ENCODE results near the gene ZFYVE19. TPM values are rescaled to one million over a fixed set of nuclear protein-coding genes. Genes with fewer than 3 reads are reported as not detected.
"Not testable (repeated sequence)": the region's sequence is repeated elsewhere in the genome, so short reads cannot be mapped to it uniquely, and the experiment has no call there.

ZFYVE19 gene
- total RNA-seq, 1 donor from 2014 or later: 30.6 TPM

GRCh38 chr15:40847223-40847961 lies 40.5 kb downstream of the ZFYVE19 start:
- peak; percentile 91 for DNase-seq (ENCODE audit: low read depth)

DNA sequence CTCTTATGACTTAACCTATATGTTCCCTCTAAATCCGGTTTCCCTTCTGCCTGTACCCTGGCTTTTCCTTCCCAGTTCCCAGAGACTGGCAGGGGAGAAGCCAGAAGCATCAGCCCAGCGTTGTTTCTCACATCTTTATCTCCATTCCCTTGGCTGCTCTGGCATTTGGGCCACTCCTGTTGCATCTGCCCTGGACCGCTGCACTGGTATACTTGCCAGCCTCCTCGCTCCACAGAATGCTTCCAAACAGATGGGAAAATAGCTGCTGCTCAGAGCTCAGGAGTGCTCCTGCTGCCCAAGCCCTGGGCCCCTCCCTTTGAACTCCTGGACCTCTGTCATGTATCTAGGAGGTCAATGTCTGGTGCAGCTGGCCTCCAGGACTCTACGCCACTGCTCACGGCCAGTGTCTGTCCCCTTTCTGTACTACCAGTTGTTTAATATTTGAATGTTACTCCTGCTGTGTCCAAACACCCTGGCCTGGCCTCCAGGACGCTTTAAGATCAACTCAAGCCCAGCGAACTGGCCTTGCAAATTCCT lies 43.8 kb downstream of the ZFYVE19 start:
- no peak for DNase-seq (ENCODE audit: low read depth)

DNA sequence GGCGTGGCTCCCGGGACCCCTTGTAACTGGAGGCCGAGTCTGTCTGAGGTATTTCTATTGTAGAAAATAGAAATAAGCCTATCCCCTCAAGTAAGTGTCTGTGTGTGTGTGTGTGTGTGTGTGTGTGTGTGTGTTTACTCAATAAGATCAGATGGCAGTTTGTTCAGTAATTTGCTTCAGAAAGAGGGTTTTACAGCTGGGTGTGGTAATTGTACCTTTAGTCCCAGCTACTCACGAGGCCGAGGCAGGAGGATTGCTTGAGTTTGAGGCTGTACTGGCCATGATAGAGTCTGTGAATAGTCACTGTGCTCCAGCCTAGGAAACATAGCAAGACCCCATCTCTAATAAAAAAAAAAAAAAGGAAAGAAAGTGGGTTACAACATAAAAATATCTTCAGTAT lies 45.6 kb downstream of the ZFYVE19 start:
- DNase-seq (ENCODE audit: low read depth): no peak

GRCh38 chr15:40853241-40853890 lies 46.5 kb downstream of the ZFYVE19 start:
- DNase-seq (ENCODE audit: low read depth): no peak

DNA sequence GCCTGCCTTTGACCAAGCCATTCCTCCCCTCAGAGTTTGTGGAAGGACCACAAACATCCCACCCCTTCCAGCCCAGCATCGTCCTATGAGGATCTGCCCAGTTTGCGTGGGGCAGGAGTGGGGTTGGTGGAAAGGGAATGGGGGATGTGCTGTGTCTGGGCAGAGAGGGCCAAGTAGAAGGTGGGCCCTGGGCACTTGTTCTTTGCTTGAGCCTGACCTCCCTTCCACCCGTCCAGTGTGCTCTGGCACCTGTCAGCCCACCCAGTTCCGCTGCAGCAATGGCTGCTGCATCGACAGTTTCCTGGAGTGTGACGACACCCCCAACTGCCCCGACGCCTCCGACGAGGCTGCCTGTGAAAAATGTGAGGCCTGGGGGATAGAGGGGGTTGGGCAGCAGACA lies 47.3 kb downstream of the ZFYVE19 start:
- DNase-seq (ENCODE audit: low read depth): no peak

- no peak for DNase-seq (ENCODE audit: low read depth)
Measured at GRCh38 chr15:40855706-40856234, 48.9 kb downstream of the ZFYVE19 start.

DNA sequence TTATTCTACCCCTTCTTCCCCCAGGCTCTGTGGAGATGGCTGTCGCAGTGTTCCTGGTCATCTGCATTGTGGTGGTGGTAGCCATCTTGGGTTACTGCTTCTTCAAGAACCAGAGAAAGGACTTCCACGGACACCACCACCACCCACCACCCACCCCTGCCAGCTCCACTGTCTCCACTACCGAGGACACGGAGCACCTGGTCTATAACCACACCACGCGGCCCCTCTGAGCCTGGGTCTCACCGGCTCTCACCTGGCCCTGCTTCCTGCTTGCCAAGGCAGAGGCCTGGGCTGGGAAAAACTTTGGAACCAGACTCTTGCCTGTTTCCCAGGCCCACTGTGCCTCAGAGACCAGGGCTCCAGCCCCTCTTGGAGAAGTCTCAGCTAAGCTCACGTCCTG lies 49.9 kb downstream of the ZFYVE19 start:
- DNase-seq (ENCODE audit: low read depth): no peak

- DNase-seq (ENCODE audit: low read depth): peak; percentile 43
Measured at GRCh38 chr15:40857601-40858341, 50.9 kb downstream of the ZFYVE19 start.

GRCh38 chr15:40858706-40859105 lies 51.8 kb downstream of the ZFYVE19 start:
- no peak for DNase-seq (ENCODE audit: low read depth)

DNA sequence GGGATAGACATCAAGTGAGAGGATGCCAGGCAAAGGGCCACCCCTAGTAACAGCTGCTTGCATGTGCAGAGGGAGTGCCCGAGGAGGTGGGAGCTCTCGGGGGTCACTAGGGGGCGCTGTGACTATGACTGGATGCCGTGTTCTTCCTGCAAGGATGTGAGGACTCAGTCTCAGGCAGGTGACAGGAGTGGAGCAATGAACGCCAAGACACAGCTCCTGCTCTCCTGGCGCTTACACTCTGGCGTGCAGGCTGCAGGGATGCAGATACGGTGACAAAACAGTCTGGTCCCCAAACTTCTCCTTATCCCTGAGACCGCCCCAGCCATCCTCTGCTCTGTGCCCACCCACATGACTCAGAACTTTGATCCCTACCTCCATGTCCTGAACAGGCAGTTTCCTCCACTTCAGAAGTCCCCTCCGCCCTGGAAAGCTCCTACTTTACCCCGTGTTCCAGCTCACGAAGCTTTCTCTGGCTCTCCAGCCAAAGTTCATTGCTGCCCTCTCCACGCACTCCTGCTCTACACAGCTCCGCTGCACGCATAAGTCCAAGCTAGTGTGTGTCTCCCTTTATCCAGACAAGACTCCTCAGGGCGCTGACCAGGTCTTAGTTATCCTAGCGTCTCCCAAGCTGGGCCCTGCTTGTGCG lies 52.4 kb downstream of the ZFYVE19 start:
- DNase-seq (ENCODE audit: low read depth): peak; percentile 79

GRCh38 chr15:40861147-40861546 lies 54.3 kb downstream of the ZFYVE19 start:
- DNase-seq (ENCODE audit: low read depth): not testable (repeated sequence)

- DNase-seq (ENCODE audit: low read depth): no peak
Measured at GRCh38 chr15:40863660-40864270, 56.9 kb downstream of the ZFYVE19 start.

Other genes starting within 250 kb of the ZFYVE19 start
- 25.6 and 29.2 TPM in 2 replicates for gene CCDC32, start 242.0 kb upstream of the ZFYVE19 start, total RNA-seq
- 12.7 and 17.7 TPM in 2 replicates for gene RPUSD2, start 237.8 kb upstream of the ZFYVE19 start, total RNA-seq
- 0.80 and 9.9 TPM in 2 replicates for gene KNL1, start 212.8 kb upstream of the ZFYVE19 start, total RNA-seq
- 0.85 and 5.6 TPM in 2 replicates for gene RAD51, start 111.9 kb upstream of the ZFYVE19 start, total RNA-seq
- 17.2 and 27.0 TPM in 2 replicates for gene RMDN3, start 51.8 kb upstream of the ZFYVE19 start, total RNA-seq
- 5.5 and 11.1 TPM in 2 replicates for gene GCHFR, start 43.0 kb upstream of the ZFYVE19 start, total RNA-seq
- 0.50 and 0.69 TPM in 2 replicates for gene C15orf62, start 37.1 kb upstream of the ZFYVE19 start, total RNA-seq
- 16.2 and 24.7 TPM in 2 replicates for gene DNAJC17, start 384 bp downstream of the ZFYVE19 start, total RNA-seq
- not detected in 2 replicates for gene PPP1R14D, start 21.6 kb downstream of the ZFYVE19 start, total RNA-seq
- 144 and 235 TPM in 2 replicates for gene SPINT1, start 37.0 kb downstream of the ZFYVE19 start, total RNA-seq
- gene RHOV, start 67.1 kb downstream of the ZFYVE19 start, total RNA-seq: 0.45 and 1.6 TPM in 2 replicates
- 52.7 and 62.3 TPM in 2 replicates for gene VPS18, start 87.4 kb downstream of the ZFYVE19 start, total RNA-seq
- gene DLL4, start 122.3 kb downstream of the ZFYVE19 start, total RNA-seq: 0.15 and 0.17 TPM in 2 replicates
- gene CHAC1, start 146.4 kb downstream of the ZFYVE19 start, total RNA-seq: 10.8 and 11.1 TPM in 2 replicates

Data from renal cortical epithelial cell (primary cell).